Calu3 (cell line): ENCODE results near the gene GDNF. TPM values are rescaled to one million over a fixed set of nuclear protein-coding genes. Genes with fewer than 3 reads are reported as not detected.

Experiments used
- BruUV-seq: library from RNA; stranded (reverse); fragments of 400-500 nt; replicated peaks from 2 replicates; lab custom pipeline; 2021; lab: Mats Ljungman, UMichigan
- CTCF ChIA-PET: fragments of 300-600 bp; sonication (Branson Sonifier 250); formaldehyde crosslinking; loops from one replicate; lab custom pipeline; 2022; ENCODE audit warnings: antibody characterized with exemption; lab: Charles Lee
- DNase-seq: peaks from one replicate; pipeline ENCODE4 v3.0.0; 2022
- H3K27ac Mint-ChIP-seq: one replicate; pipeline ENCODE4 v1.8.0; 2022; ENCODE audit warnings: mixed read lengths; ENCODE audit not compliant: unreplicated experiment
- H3K27me3 Mint-ChIP-seq: one replicate; pipeline ENCODE4 v1.8.0; 2022; ENCODE audit warnings: mixed read lengths; ENCODE audit not compliant: unreplicated experiment
- H3K36me3 Mint-ChIP-seq: one replicate; pipeline ENCODE4 v1.8.0; 2022; ENCODE audit warnings: mild to moderate bottlenecking, moderate library complexity, mixed read lengths; ENCODE audit not compliant: insufficient read depth, unreplicated experiment
- H3K4me1 Mint-ChIP-seq: one replicate; pipeline ENCODE4 v1.8.0; 2022; ENCODE audit warnings: mild to moderate bottlenecking, low read depth, mixed read lengths; ENCODE audit not compliant: unreplicated experiment
- H3K4me3 Mint-ChIP-seq: one replicate; pipeline ENCODE4 v1.8.0; 2022; ENCODE audit warnings: mild to moderate bottlenecking, low read depth, moderate library complexity, mixed read lengths; ENCODE audit not compliant: unreplicated experiment
- H3K9me3 Mint-ChIP-seq: one replicate; pipeline ENCODE4 v1.8.0; 2022; ENCODE audit warnings: low read depth, mixed read lengths; ENCODE audit not compliant: unreplicated experiment
- CTCF ChIP-seq: fragments of 200-600 bp; IDR thresholded peaks from one replicate; pipeline ENCODE4 v1.8.0; 2022; ENCODE audit warnings: antibody characterized with exemption; ENCODE audit not compliant: unreplicated experiment
- intact Hi-C: fragments of 100-400 bp; cut with micrococcal nuclease; formaldehyde crosslinking; loops from one replicate; pipeline ENCODE4 v1.10.0; 2022; ENCODE audit not compliant: unreplicated experiment
- total RNA-seq: library from RNA; stranded (reverse); gene quantifications from 2 replicates; pipeline ENCODE4 v1.2.3, GENCODE V29; 2022

The GDNF gene
- total RNA-seq, 1 experiment from 2014 or later = not detected

DNA sequence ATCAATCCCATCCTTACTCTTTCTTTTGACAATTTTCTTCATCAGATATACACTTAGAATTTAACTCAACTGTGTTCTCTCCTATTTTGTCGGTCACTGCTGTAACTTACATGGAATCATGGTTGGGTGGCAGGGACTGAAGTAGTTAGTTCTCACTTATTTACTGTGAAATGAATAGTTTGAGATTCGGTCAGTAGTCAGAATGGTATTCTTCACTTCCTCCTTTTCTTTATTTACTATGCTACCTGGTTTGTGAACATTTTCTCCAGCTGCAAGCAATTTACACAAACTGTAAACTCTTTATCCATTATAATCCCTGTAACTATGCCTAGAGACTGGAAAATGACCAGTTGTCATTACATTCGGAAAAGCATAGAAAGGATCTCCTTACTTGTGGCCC lies 41.5 kb upstream of the GDNF start:
- no peak for TF ChIP-seq CTCF
- H3K27me3 Mint-ChIP-seq = peaks cover 84% of the 10 kb centered on the region
- no peak overlapping the region for H3K4me3 Mint-ChIP-seq
- H3K9me3 Mint-ChIP-seq = no peaks in the 10 kb centered on the region
- no peaks in the 10 kb centered on the region for H3K36me3 Mint-ChIP-seq
- DNase-seq = no peak
- H3K27ac Mint-ChIP-seq = no peak overlapping the region
- H3K4me1 Mint-ChIP-seq = no peaks in the 10 kb centered on the region
- intact Hi-C loops = no loop called here
- CTCF ChIA-PET = no interaction called here
- no TSS peak for BruUV-seq

DNA sequence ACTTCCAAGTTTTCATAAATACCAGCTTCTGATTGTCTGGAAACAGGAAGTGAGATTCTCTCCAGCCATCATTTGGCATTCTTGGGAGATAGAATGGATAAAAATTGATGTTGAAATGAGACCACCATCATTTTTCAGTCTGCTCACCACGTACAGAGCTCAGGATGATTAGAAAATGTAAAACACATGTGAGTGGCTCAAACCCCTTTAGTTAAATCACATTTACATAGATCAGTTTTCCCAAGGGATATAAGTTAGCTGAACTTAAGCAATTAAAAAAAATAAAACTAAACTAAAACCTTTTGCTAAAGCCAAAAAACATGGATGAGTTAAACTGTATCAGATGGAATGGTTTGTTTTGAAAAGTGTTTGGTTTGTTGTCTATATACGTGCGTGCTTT lies 37.1 kb upstream of the GDNF start:
- intact Hi-C loops = no loop called here
- CTCF ChIA-PET = no interaction called here
- no peak overlapping the region for H3K4me3 Mint-ChIP-seq
- no peak for DNase-seq
- no TSS peak for BruUV-seq
- no peak for TF ChIP-seq CTCF
- H3K27ac Mint-ChIP-seq = no peak overlapping the region
- H3K27me3 Mint-ChIP-seq = peaks cover 55% of the 10 kb centered on the region
- H3K9me3 Mint-ChIP-seq = no peaks in the 10 kb centered on the region
- H3K4me1 Mint-ChIP-seq = no peaks in the 10 kb centered on the region
- H3K36me3 Mint-ChIP-seq = no peaks in the 10 kb centered on the region

- Mint-ChIP-seq H3K27me3 (peaks cover 52% of the 10 kb centered on the region), H3K27ac (no peak overlapping the region), H3K9me3 (no peaks in the 10 kb centered on the region), H3K4me1 (no peaks in the 10 kb centered on the region), H3K36me3 (no peaks in the 10 kb centered on the region), H3K4me3 (no peak overlapping the region)
- no peak for TF ChIP-seq CTCF
- DNase-seq = no peak
- CTCF ChIA-PET = no interaction called here
- BruUV-seq = no TSS peak
- intact Hi-C loops = no loop called here
Observed at GRCh38 chr5:37876245-37876644, 36.4 kb upstream of the GDNF start.

DNA sequence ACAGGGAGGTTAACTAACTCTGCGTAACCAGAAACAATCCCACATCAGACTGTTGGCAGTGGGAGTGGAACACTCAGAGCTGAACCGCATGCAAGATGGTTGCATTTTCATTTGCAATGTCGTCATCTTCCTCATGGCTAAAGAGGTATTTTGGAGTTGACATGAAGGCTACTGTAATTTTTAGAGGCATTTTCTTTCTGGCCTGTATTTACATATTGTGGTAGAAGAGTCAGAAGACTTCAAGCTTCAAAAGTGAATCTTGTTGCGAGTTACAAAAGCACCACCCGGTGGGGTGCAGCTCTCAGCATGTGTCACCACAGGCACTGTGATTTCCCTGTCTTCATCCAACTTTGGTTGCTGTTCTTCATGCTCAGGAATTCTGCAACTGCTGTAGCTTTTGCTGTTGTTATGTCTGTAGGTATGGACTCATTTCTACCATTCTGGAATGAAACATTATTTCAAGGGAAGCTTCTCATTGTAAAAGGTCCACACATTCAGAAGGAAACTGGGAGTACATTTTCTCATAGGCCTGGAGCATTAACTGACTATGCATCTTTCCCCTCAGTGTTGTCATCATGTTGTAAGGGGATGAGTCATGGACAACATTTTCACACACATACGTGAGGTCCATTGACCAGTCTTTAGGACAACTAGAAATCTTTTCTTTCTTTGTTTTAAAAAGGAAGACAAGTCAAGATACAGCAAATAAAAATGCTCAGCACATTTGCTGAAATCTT lies 35.4 kb upstream of the GDNF start:
- Mint-ChIP-seq H3K36me3 (no peaks in the 10 kb centered on the region), H3K27ac (no peak overlapping the region), H3K27me3 (peaks cover 52% of the 10 kb centered on the region), H3K4me1 (no peaks in the 10 kb centered on the region), H3K9me3 (no peaks in the 10 kb centered on the region), H3K4me3 (no peak overlapping the region)
- CTCF ChIA-PET = no interaction called here
- no peak for TF ChIP-seq CTCF
- no TSS peak for BruUV-seq
- DNase-seq = no peak
- intact Hi-C loops = no loop called here
